Skin of body (tissue), 2 donors: ENCODE results near the gene PFDN6. TPM values are rescaled to one million over a fixed set of nuclear protein-coding genes. Genes with fewer than 3 reads are reported as not detected.
A peak's percentile ranks its signal among the peaks of the same experiment; 100 is the strongest.
"Not testable (repeated sequence)": the region's sequence is repeated elsewhere in the genome, so short reads cannot be mapped to it uniquely, and the experiment has no call there.

Experiments
- DNase-seq: peaks from one replicate; lab custom pipeline; 2025; lab: John Stamatoyannopoulos, UW
- total RNA-seq: library from RNA; depleted of rRNA; stranded (reverse); fragments of >200 nt; gene quantifications from one replicate; pipeline ENCODE4 v1.2.3, GENCODE V29; 2014

The PFDN6 gene
- 25.3 TPM for total RNA-seq

GRCh38 chr6:33288921-33289783, at the start of gene PFDN6, which contains the start of gene WDR46:
PFDN6 (plus strand) TSS chr6:33289601; CDS start chr6:33289857, 256 bp downstream.
WDR46 (minus strand) TSS chr6:33289239; CDS start chr6:33289170, 69 bp downstream.
- DNase-seq: peak; percentile 98

- DNase-seq: no peak
Measured at GRCh38 chr6:33241968-33242367, 47.4 kb upstream of the PFDN6 start.

GRCh38 chr6:33243476-33243875, 45.9 kb upstream of the PFDN6 start:
- no peak for DNase-seq

GRCh38 chr6:33247977-33248642, 41.3 kb upstream of the PFDN6 start:
- DNase-seq: peak; percentile 87

- no peak for DNase-seq
Measured at GRCh38 chr6:33248643-33248931, 40.8 kb upstream of the PFDN6 start.

GRCh38 chr6:33248932-33249731, 40.3 kb upstream of the PFDN6 start:
- peak; percentile 99 for DNase-seq

- no peak for DNase-seq
Measured at GRCh38 chr6:33249732-33250630, 39.4 kb upstream of the PFDN6 start.

GRCh38 chr6:33250731-33251130, 38.7 kb upstream of the PFDN6 start:
- DNase-seq: no peak

- no peak for DNase-seq
Measured at GRCh38 chr6:33251395-33252012, 37.9 kb upstream of the PFDN6 start.

GRCh38 chr6:33252759-33253158, 36.6 kb upstream of the PFDN6 start:
- no peak for DNase-seq

GRCh38 chr6:33254591-33254990, 34.8 kb upstream of the PFDN6 start:
- no peak for DNase-seq

- DNase-seq: no peak
Measured at GRCh38 chr6:33259032-33259431, 30.4 kb upstream of the PFDN6 start.

- not testable (repeated sequence) for DNase-seq
Measured at GRCh38 chr6:33262490-33262889, 26.9 kb upstream of the PFDN6 start.

GRCh38 chr6:33264015-33264414, 25.4 kb upstream of the PFDN6 start:
- no peak for DNase-seq

GRCh38 chr6:33271117-33271467, 18.3 kb upstream of the PFDN6 start:
- DNase-seq: peak; percentile 62

- peak; percentile 100 for DNase-seq
Measured at GRCh38 chr6:33271468-33272274, 17.7 kb upstream of the PFDN6 start, which contains the start of the genes RPS18 and VPS52. RPS18 (plus strand) TSS chr6:33272075; CDS start chr6:33272120, 45 bp downstream. VPS52 (minus strand) TSS chr6:33271876; CDS start chr6:33271675, 201 bp downstream.

- peak; percentile 65 for DNase-seq
Measured at GRCh38 chr6:33272275-33273128, 16.9 kb upstream of the PFDN6 start.

- DNase-seq: no peak
Measured at GRCh38 chr6:33273129-33273923, 16.1 kb upstream of the PFDN6 start.
